ENCODE measurements around the gene NID1.
"Not testable (repeated sequence)": the region's sequence is repeated elsewhere in the genome, so short reads cannot be mapped to it uniquely, and the experiment has no call there.

Gene NID1

GRCh38 chr1:235938709-235939479 is 126.0 kb downstream of the NID1 start:
- no peak for DNase-seq (ENCODE audit: low read depth, low spot score)

DNA sequence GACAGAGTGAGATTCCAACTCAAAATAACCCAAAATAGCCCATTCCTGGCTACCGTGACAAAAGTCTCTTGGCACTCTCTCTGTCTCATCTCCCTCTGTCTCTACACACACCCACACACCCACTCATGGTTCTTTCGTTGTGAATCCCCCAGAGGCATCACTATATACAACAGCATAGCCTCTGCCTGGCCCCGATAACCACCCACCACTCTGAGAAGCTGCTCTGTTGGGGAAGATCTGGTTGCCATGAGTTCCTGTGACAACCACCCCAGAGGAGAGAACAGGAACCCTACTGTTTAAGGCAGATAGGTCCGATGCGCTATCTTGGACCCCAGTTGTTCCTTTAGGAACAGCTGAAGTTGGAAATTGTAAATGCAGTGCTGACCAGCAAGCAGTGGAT is 127.8 kb downstream of the NID1 start:
- DNase-seq (ENCODE audit: low read depth, low spot score): no peak

GRCh38 chr1:235935235-235936225 is 129.4 kb downstream of the NID1 start:
- no peak for DNase-seq (ENCODE audit: low read depth, low spot score)

GRCh38 chr1:235933766-235934116 is 131.1 kb downstream of the NID1 start:
- DNase-seq (ENCODE audit: low read depth, low spot score): no peak

DNA sequence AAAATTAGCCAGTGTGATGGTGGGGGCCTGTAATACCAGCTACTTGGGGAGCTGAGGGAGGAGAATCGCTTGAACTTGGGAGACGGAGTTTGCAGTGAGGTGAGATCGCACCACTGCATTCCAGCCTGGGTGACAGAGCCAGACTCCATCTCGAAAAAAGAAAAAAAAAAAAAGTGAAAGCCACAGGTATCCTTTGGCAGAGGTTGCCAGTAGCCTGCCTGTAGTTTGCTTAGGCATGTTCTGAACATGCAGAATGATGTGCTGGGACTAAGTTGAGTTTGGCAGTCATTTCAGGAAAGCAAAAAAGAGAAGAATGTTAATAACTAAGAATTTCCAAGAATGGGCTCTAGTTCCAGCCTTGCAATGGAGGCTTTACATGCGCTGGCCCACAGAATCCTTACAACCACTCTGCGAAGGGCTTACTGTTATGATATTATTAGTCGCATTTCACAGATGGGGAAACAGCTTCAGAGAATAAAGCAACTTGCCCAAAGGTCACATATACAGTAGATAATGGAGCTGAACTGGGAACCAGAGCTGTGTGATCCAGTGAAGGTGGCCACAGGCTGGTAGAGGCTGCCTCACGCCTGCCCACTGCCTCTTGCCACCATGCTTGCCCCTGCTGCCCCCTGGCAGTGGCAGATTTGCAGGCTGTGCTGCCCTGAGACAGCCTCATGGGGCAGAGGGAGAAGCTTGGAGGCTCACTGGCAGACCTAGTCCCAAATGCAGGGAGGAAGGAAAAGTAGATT is 131.7 kb downstream of the NID1 start:
- DNase-seq (ENCODE audit: low read depth, low spot score): no peak

GRCh38 chr1:235932090-235932510 is 132.8 kb downstream of the NID1 start:
- no peak for DNase-seq (ENCODE audit: low read depth, low spot score)

GRCh38 chr1:235931171-235931738 is 133.6 kb downstream of the NID1 start:
- no peak for DNase-seq (ENCODE audit: low read depth, low spot score)

GRCh38 chr1:235930543-235930942 is 134.3 kb downstream of the NID1 start:
- DNase-seq (ENCODE audit: low read depth, low spot score): no peak

GRCh38 chr1:235929216-235929615 is 135.7 kb downstream of the NID1 start:
- DNase-seq (ENCODE audit: low read depth, low spot score): no peak

DNA sequence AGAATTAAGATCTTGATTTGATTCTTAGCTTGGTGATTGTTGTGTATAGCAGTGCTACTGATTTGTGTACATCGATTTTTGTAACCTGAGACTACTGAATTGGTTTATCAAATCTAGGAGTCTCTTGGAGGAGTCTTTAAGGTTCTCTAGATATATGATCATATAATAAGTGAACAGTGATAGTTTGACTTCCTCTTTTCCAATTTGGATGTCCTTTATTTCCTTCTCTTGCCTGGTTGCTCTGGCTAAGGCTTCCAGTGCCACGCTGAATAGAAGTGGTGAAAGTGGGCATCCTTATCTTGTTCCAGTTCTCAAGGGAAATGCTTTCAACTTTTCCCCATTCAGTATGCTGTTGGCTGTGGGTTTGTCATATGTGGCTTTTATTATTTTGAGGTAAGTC is 136.7 kb downstream of the NID1 start:
- DNase-seq (ENCODE audit: low read depth, low spot score): no peak

GRCh38 chr1:235927551-235927950 is 137.3 kb downstream of the NID1 start:
- not testable (repeated sequence) for DNase-seq (ENCODE audit: low read depth, low spot score)
